ENCODE data around the gene TMEM202.
"Not testable (repeated sequence)": the region's sequence is repeated elsewhere in the genome, so short reads cannot be mapped to it uniquely, and the experiment has no call there.

The TMEM202 gene

DNA sequence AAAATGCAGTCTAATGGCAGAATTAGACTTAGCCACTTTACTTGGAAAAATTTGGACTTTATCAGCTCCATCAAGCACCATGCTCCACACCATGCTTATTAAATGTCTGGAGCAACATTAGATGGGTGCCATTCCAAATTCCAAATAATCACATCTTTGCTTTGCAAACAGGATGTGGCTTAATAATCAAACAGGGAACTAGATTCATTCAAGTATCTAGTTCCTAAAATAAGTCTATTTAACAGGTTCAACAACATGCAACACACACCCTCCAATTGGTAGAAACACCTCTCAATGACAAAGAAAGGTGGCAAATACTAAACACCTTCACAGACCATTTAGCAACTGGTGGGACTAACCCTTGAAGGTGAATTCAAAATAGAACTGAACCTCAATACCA lies 25.7 kb upstream of the TMEM202 start:
- peaks cover 9% of the 10 kb centered on the region for H3K4me1 ChIP-seq (ENCODE audit: control insufficient read depth, insufficient read depth, low read length, poor library complexity, severe bottlenecking)
- H3K4me3 ChIP-seq (ENCODE audit: extremely low read depth, insufficient read depth, low read length, poor library complexity, severe bottlenecking) = no peak overlapping the region
- peaks cover 22% of the 10 kb centered on the region for H3K36me3 ChIP-seq (ENCODE audit: control insufficient read depth, insufficient read depth, low read length)
- no peaks in the 10 kb centered on the region for H3K9me3 ChIP-seq (ENCODE audit: control insufficient read depth, low read length)
- H3K27ac ChIP-seq (ENCODE audit: low read depth, low read length, severe bottlenecking) = no peak overlapping the region

DNA sequence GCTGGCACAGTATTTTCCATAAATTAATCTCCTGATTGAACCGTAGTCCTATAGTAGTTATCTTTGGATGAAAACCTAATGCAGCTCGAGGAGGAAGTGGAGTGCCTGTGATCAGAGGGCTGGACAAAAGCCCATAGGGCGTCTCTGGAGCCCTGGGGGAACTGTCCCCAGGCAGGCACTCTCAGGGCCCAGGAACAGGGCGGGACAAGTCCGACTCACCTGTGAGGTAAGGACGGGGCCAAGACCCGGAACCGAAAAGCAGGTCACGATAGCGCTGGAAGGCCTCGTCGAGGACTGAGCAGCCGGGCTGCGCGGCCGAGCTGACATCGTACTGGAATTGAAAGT lies 22.6 kb upstream of the TMEM202 start:
- WGBS, 2 experiments (ENCODE audit: insufficient coverage in 2 of 2) = 0% methylated on average over 16 of the region's 17 CpGs
- H3K27ac ChIP-seq (ENCODE audit: low read depth, low read length, severe bottlenecking) = peak overlapping the region; percentile 60

DNA sequence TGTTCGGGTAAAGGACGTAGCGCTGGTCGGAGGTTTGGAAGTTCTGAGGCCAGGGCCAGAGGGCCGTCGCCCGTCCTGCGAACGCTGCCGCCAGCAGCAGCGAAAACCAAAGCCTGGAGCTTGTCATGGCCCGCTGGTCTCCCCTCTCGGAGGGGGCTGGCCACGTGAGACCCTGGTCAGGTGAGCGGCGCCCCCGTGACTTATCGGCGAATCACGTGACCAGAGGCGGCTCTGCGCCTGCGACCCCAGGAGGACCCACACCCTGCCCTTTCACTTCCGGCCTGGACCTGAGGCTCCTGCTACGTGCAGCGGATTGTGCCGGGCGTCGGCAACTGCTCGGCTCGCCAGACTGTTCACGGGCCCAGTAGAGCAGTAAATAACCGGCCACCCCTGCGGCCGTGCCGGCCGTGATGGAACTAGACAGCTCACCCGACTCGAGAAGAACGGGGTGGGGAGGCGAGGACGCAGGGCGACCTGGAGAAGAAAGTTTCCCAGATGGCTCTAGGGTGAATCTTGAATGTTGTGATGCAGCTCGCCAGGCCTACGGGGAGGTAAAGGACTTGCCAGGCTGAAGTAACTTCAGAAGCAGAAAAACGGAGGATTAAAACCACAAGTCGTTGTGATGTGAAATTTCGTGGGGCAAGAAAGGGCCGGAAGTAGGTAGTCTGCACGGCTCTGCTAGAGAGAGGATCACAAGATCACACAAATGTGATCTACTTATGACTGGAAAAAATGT lies 22.1 kb upstream of the TMEM202 start, which contains the start of gene HEXA:
TSS of gene HEXA (minus strand) at position 169 of the 736 bp plus-strand sequence. CDS start at position 127, 42 bp downstream.
- Histone ChIP-seq H3K27ac (ENCODE audit: low read depth, low read length, severe bottlenecking) (peak within 1 kb of the TSS; percentile 73), H3K4me3 (ENCODE audit: extremely low read depth, insufficient read depth, low read length, poor library complexity, severe bottlenecking) (peak within 1 kb of the TSS; percentile 98), H3K4me1 (ENCODE audit: control insufficient read depth, insufficient read depth, low read length, poor library complexity, severe bottlenecking) (peaks cover 9% of the 10 kb centered on the region), H3K36me3 (ENCODE audit: control insufficient read depth, insufficient read depth, low read length) (peaks cover 6% of the 10 kb centered on the region), H3K9me3 (ENCODE audit: control insufficient read depth, low read length) (no peaks in the 10 kb centered on the region)
- WGBS, 2 experiments (ENCODE audit: insufficient coverage in 2 of 2) = 1% methylated on average over 49 to 50 of the region's 50 CpGs

More for the DNA sequence above, 22.6 kb upstream of the TMEM202 start:
- no peaks in the 10 kb centered on the region for H3K9me3 ChIP-seq (ENCODE audit: control insufficient read depth, low read length)
- H3K36me3 ChIP-seq (ENCODE audit: control insufficient read depth, insufficient read depth, low read length) = peaks cover 11% of the 10 kb centered on the region
- H3K4me3 ChIP-seq (ENCODE audit: extremely low read depth, insufficient read depth, low read length, poor library complexity, severe bottlenecking) = peak overlapping the region; percentile 98
- H3K4me1 ChIP-seq (ENCODE audit: control insufficient read depth, insufficient read depth, low read length, poor library complexity, severe bottlenecking) = peaks cover 9% of the 10 kb centered on the region

DNA sequence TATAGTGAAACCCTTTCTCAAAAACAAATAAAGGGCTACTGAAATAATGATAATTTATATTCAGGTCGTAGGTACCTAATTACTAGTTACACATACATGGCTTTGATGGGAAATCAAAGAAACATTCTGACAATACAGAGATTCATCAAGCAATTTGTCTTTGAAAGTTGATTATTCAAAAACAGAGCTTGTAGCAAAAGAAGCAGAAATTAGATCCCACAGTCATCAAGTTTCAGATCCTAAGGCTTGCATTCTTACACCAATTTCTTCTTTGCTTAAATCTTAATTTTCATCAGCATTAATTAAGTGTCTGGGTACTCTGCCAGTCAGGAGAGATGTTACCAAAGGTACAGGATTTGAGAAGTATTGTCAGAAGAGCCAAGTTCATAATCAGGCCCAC lies 20.8 kb upstream of the TMEM202 start:
- Histone ChIP-seq H3K4me3 (ENCODE audit: extremely low read depth, insufficient read depth, low read length, poor library complexity, severe bottlenecking) (no peak overlapping the region), H3K9me3 (ENCODE audit: control insufficient read depth, low read length) (no peaks in the 10 kb centered on the region), H3K36me3 (ENCODE audit: control insufficient read depth, insufficient read depth, low read length) (peaks cover 3% of the 10 kb centered on the region), H3K27ac (ENCODE audit: low read depth, low read length, severe bottlenecking) (no peak overlapping the region), H3K4me1 (ENCODE audit: control insufficient read depth, insufficient read depth, low read length, poor library complexity, severe bottlenecking) (peaks cover 9% of the 10 kb centered on the region)
- WGBS, 2 experiments (ENCODE audit: insufficient coverage in 2 of 2) = no CpG with 5 or more reads among the region's 1 CpG

DNA sequence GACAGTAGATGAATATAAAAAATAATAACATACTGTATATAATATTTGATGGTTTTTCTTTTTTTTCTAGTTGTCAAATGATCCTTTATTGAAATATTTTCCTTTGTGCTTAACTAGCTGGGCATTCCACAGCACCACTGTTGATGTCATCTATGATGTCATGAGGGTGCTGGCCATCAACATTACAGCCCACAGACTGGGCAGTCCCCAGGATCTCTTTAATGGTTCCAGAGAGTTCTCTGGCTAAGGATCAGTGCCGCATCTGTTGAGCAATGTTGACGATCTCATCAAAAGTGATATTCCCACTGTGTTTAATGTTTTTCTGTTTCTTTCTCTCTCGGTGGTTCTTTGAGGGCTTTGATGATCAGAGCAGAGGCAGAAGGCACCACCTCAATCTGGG lies 19.0 kb upstream of the TMEM202 start:
- WGBS, 2 experiments (ENCODE audit: insufficient coverage in 2 of 2) = 90 to 92% methylated on average over 2 to 3 of the region's 3 CpGs
- not testable (repeated sequence) for H3K4me1 ChIP-seq (ENCODE audit: control insufficient read depth, insufficient read depth, low read length, poor library complexity, severe bottlenecking); H3K9me3 ChIP-seq (ENCODE audit: control insufficient read depth, low read length); H3K27ac ChIP-seq (ENCODE audit: low read depth, low read length, severe bottlenecking); H3K36me3 ChIP-seq (ENCODE audit: control insufficient read depth, insufficient read depth, low read length); H3K4me3 ChIP-seq (ENCODE audit: extremely low read depth, insufficient read depth, low read length, poor library complexity, severe bottlenecking)

DNA sequence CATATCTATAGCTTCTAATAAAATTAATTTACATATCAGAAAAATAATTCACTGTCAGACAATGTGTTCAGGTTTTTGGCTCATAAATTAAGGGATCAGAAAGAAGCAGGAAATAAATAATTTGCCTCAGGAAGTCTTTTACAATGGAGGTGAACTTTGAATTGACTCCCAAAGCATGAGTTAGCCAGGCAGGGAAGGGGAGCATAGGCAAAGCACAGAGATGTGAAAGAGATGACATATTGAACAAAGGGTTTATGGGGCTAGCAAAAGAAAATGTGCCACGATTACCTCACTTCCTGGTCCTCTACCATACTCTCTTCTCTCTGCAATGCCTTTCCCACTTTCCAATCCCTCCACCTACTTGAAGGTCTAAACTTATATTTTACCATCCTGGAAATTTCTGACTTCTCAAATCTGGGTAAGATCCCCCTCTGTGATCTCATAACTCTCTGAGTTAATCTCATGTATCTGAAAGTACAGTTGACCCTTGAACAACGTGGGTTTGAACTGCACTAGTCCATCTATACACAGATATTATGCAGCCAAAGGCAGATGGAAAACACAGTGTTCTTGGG lies 18.2 kb upstream of the TMEM202 start:
- H3K9me3 ChIP-seq (ENCODE audit: control insufficient read depth, low read length) = no peaks in the 10 kb centered on the region
- no peaks in the 10 kb centered on the region for H3K36me3 ChIP-seq (ENCODE audit: control insufficient read depth, insufficient read depth, low read length)
- WGBS, 2 experiments (ENCODE audit: insufficient coverage in 2 of 2) = 61 to 63% methylated on average over 2 of the region's 2 CpGs
- H3K27ac ChIP-seq (ENCODE audit: low read depth, low read length, severe bottlenecking) = no peak overlapping the region
- H3K4me1 ChIP-seq (ENCODE audit: control insufficient read depth, insufficient read depth, low read length, poor library complexity, severe bottlenecking) = no peaks in the 10 kb centered on the region
- no peak overlapping the region for H3K4me3 ChIP-seq (ENCODE audit: extremely low read depth, insufficient read depth, low read length, poor library complexity, severe bottlenecking)

DNA sequence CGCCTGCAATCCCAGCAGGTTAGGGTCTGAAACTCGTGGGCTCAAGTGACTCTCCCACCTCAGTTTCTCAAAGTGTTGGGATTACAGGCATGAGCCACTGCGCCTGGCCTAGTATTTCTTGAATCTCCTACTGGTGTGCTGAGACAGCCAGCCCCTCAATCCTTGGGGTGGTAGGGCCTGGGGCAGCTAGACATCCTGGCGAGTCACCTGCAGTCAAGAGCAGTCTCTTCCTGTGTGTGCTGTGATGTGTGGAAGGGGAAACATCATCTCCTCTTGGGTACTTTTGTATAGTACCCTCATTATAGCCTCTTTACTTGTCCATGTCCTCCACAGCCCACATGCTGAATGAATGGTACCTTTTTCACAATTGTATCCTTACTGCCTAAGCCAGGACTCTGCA lies 17.4 kb upstream of the TMEM202 start:
- no peaks in the 10 kb centered on the region for H3K4me1 ChIP-seq (ENCODE audit: control insufficient read depth, insufficient read depth, low read length, poor library complexity, severe bottlenecking)
- no peaks in the 10 kb centered on the region for H3K36me3 ChIP-seq (ENCODE audit: control insufficient read depth, insufficient read depth, low read length)
- no peaks in the 10 kb centered on the region for H3K9me3 ChIP-seq (ENCODE audit: control insufficient read depth, low read length)
- H3K27ac ChIP-seq (ENCODE audit: low read depth, low read length, severe bottlenecking) = no peak overlapping the region
- H3K4me3 ChIP-seq (ENCODE audit: extremely low read depth, insufficient read depth, low read length, poor library complexity, severe bottlenecking) = no peak overlapping the region
- 69% methylated on average over 3 of the region's 4 CpGs; no CpG with 5 or more reads in 1 of the 2 experiments for WGBS, 2 experiments (ENCODE audit: insufficient coverage in 2 of 2)

DNA sequence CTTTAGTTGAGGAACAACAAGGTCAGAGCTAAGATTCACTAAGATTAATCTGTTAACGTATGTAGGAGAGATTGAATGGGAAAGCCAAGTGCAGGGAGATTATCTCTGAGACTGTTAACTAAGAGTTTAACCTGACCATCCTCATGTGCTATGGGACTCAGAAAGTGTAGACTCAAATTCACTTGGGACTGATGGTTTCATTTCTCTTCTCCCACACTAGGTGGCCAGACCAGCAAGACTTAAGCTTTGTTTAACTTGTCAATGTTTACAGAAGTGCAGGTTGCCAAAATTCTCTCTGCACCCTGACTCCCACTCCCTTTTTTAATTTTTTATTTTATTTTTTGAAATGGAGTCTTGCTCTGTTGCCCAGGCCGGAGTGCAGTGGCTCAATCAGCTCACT lies 16.0 kb upstream of the TMEM202 start:
- WGBS, 2 experiments (ENCODE audit: insufficient coverage in 2 of 2) = 72 to 89% methylated on average over 1 to 2 of the region's 2 CpGs
- H3K4me1 ChIP-seq (ENCODE audit: control insufficient read depth, insufficient read depth, low read length, poor library complexity, severe bottlenecking) = no peaks in the 10 kb centered on the region
- H3K4me3 ChIP-seq (ENCODE audit: extremely low read depth, insufficient read depth, low read length, poor library complexity, severe bottlenecking) = no peak overlapping the region
- no peak overlapping the region for H3K27ac ChIP-seq (ENCODE audit: low read depth, low read length, severe bottlenecking)
- H3K36me3 ChIP-seq (ENCODE audit: control insufficient read depth, insufficient read depth, low read length) = no peaks in the 10 kb centered on the region
- no peaks in the 10 kb centered on the region for H3K9me3 ChIP-seq (ENCODE audit: control insufficient read depth, low read length)

DNA sequence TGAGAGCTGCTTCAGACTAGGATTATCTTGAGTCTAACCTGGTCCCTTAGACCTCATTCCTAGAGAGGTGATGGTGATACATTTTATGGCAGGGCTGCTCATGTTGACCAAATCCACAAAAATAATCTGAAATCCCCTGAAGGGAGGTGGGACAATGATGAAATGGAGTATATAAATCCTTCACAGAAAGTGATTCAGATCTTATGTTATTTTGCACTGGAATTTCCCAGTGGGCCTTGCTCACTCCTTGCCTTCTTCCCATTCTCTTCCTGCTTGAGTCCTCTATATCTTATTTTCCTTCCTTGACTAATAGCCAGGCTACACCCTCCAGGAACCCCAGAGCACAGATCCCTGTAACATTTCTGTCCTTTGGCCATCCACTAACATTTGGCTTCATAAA lies 10.4 kb upstream of the TMEM202 start:
- no peaks in the 10 kb centered on the region for H3K36me3 ChIP-seq (ENCODE audit: control insufficient read depth, insufficient read depth, low read length)
- no peaks in the 10 kb centered on the region for H3K9me3 ChIP-seq (ENCODE audit: control insufficient read depth, low read length)
- no peak overlapping the region for H3K27ac ChIP-seq (ENCODE audit: low read depth, low read length, severe bottlenecking)
- no peak overlapping the region for H3K4me3 ChIP-seq (ENCODE audit: extremely low read depth, insufficient read depth, low read length, poor library complexity, severe bottlenecking)
- H3K4me1 ChIP-seq (ENCODE audit: control insufficient read depth, insufficient read depth, low read length, poor library complexity, severe bottlenecking) = no peaks in the 10 kb centered on the region

DNA sequence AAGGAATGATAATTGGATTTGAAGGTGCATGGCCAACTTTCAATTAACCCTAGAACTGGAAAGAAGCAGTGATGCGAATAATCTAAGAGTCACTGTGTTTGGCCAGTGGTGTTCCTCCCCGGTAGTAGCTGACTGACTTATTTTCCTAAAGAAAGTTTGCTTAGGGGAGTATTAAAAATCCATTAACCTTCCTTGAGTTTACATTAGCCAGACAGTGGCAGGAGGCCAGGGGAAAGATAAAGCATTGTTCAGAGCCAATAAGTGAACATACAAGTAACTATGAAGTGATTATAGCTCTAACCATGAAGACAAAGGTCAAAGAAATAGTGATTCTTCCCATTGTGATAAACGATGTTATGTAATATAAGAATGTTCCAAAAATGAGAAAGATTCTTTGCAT lies 8.9 kb upstream of the TMEM202 start:
- no peaks in the 10 kb centered on the region for H3K4me1 ChIP-seq (ENCODE audit: control insufficient read depth, insufficient read depth, low read length, poor library complexity, severe bottlenecking)
- WGBS, 2 experiments (ENCODE audit: insufficient coverage in 2 of 2) = 67 to 100% methylated on average over 1 of the region's 3 CpGs
- no peak overlapping the region for H3K4me3 ChIP-seq (ENCODE audit: extremely low read depth, insufficient read depth, low read length, poor library complexity, severe bottlenecking)
- H3K9me3 ChIP-seq (ENCODE audit: control insufficient read depth, low read length) = no peaks in the 10 kb centered on the region
- H3K27ac ChIP-seq (ENCODE audit: low read depth, low read length, severe bottlenecking) = no peak overlapping the region
- no peaks in the 10 kb centered on the region for H3K36me3 ChIP-seq (ENCODE audit: control insufficient read depth, insufficient read depth, low read length)

DNA sequence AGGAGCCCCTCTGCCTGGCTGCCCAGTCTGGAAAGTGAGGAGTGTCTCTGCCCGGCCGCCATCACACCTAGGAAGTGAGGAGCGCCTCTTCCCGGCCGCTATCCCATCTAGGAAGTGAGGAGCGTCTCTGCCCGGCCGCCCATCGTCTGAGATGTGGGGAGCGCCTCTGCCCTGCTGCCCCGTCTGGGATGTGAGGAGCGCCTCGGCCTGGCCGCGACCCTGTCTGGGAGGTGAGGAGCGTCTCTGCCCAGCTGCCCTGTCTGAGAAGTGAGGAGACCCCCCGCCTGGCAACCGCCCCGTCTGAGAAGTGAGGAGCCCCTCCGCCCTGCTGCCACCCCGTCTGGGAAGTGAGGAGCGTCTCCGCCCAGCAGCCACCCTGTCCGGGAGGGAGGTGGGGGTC lies 1.8 kb upstream of the TMEM202 start:
- no CpG with 5 or more reads among the region's 24 CpGs for WGBS, 2 experiments (ENCODE audit: insufficient coverage in 2 of 2)
- not testable (repeated sequence) for H3K27ac ChIP-seq (ENCODE audit: low read depth, low read length, severe bottlenecking); H3K4me3 ChIP-seq (ENCODE audit: extremely low read depth, insufficient read depth, low read length, poor library complexity, severe bottlenecking); H3K9me3 ChIP-seq (ENCODE audit: control insufficient read depth, low read length); H3K36me3 ChIP-seq (ENCODE audit: control insufficient read depth, insufficient read depth, low read length); H3K4me1 ChIP-seq (ENCODE audit: control insufficient read depth, insufficient read depth, low read length, poor library complexity, severe bottlenecking)

Measured in mesodermal cell (in vitro differentiated cells).